HepG2 (cell line): ENCODE measurements around the gene SRCIN1.
"Not testable (repeated sequence)": the region's sequence is repeated elsewhere in the genome, so short reads cannot be mapped to it uniquely, and the experiment has no call there.

Experiments used
- CREM ChIP-seq, 2 experiments: sonication (generic) in 1 of 2; formaldehyde crosslinking in 1 of 2; IDR thresholded peaks; 2 replicates each; pipeline versions ENCODE4 v1.4.0 to v1.6.1; 2016 to 2020; ENCODE audit warnings: antibody characterized with exemption in 1 of 2, mild to moderate bottlenecking in 1 of 2, missing genetic modification reagents in 1 of 2
- CTCF ChIP-seq: sonication (generic); formaldehyde crosslinking; IDR thresholded peaks from 2 replicates; pipeline ENCODE4 v1.5.0; 2020; ENCODE audit warnings: mild to moderate bottlenecking, missing genetic modification reagents, moderate library complexity
- EZH2 ChIP-seq: conservative IDR thresholded peaks from 2 replicates; pipeline ENCODE4 v1.6.1; 2012; ENCODE audit warnings: mild to moderate bottlenecking, low read depth, low read length, moderate library complexity
- FOXO1 ChIP-seq: sonication (generic); formaldehyde crosslinking; IDR thresholded peaks from 2 replicates; pipeline ENCODE4 v1.4.0; 2020; ENCODE audit warnings: missing genetic modification reagents
- HOXA7 ChIP-seq: sonication (generic); formaldehyde crosslinking; IDR thresholded peaks from 2 replicates; pipeline ENCODE4 v1.8.1; 2022; ENCODE audit warnings: mild to moderate bottlenecking, missing genetic modification reagents, moderate library complexity
- PBX2 ChIP-seq: IDR thresholded peaks from 2 replicates; pipeline ENCODE4 v1.6.1; 2016; ENCODE audit warnings: control low read depth
- RAD51 ChIP-seq: fragments of 450-650 bp; IDR thresholded peaks from 2 replicates; pipeline ENCODE4 v1.6.1; 2016; ENCODE audit warnings: borderline replicate concordance
- TAF1 ChIP-seq: sonication (generic); formaldehyde crosslinking; IDR thresholded peaks from 2 replicates; pipeline ENCODE4 v1.4.0; 2020; ENCODE audit warnings: missing genetic modification reagents
- ZNF121 ChIP-seq: sonication (generic); formaldehyde crosslinking; IDR thresholded peaks from 2 replicates; pipeline ENCODE4 v1.5.0; 2020; ENCODE audit warnings: mild to moderate bottlenecking, missing genetic modification reagents
- ZNF264 ChIP-seq: sonication (generic); formaldehyde crosslinking; IDR thresholded peaks from 2 replicates; pipeline ENCODE4 v1.4.0; 2020; ENCODE audit warnings: missing genetic modification reagents
- ZSCAN30 ChIP-seq: sonication (generic); formaldehyde crosslinking; IDR thresholded peaks from 2 replicates; pipeline ENCODE4 v1.5.0; 2020; ENCODE audit warnings: mild to moderate bottlenecking, missing genetic modification reagents
- TF ChIP-seq, protein P1 (sequence below): sonication (generic); formaldehyde crosslinking; IDR thresholded peaks from 2 replicates; pipeline ENCODE4 v1.8.0; 2022; ENCODE audit warnings: mild to moderate bottlenecking, missing genetic modification reagents, borderline replicate concordance

- not testable (repeated sequence) for TF ChIP-seq EZH2; CREM (IDR thresholded peaks at IDR 0.05); CREM (CRISPR knock-in tag; IDR thresholded peaks at IDR 0.05); RAD51; CTCF (CRISPR knock-in tag); HOXA7 (CRISPR knock-in tag); TAF1 (CRISPR knock-in tag); PBX2 (CRISPR knock-in tag); ZNF121 (CRISPR knock-in tag); FOXO1; ZNF264 (CRISPR knock-in tag); ZSCAN30 (CRISPR knock-in tag)
- TF ChIP-seq, protein P1, sequence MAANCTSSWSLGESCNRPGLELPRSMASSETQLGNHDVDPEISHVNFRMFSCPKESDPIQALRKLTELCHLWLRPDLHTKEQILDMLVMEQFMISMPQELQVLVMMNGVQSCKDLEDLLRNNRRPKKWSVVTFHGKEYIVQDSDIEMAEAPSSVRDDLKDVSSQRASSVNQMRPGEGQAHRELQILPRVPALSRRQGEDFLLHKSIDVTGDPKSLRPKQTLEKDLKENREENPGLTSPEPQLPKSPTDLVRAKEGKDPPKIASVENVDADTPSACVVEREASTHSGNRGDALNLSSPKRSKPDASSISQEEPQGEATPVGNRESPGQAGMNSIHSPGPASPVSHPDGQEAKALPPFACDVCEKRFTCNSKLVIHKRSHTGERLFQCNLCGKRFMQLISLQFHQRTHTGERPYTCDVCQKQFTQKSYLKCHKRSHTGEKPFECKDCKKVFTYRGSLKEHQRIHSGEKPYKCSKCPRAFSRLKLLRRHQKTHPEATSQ (CRISPR knock-in tag) = not testable (repeated sequence)
These were observed 77.6 kb downstream of the SRCIN1 start for GRCh38 chr17:38528141-38528540.
